Smooth muscle cell (in vitro differentiated cells): ENCODE results near the gene SKP1. TPM values are rescaled to one million over a fixed set of nuclear protein-coding genes. Genes with fewer than 3 reads are reported as not detected.

Experiments used
- DNase-seq: peaks from one replicate; lab custom pipeline; 2025; ENCODE audit not compliant: unreplicated experiment; lab: John Stamatoyannopoulos, UW
- H2AFZ ChIP-seq: fragments of 200-600 bp; sonication (generic); 2 replicates; pipeline ENCODE4 v1.6.0; 2016; ENCODE audit warnings: antibody characterized with exemption, low read depth, mild to moderate bottlenecking
- H3F3A ChIP-seq: fragments of 200-600 bp; sonication (generic); 2 replicates; pipeline ENCODE4 v1.6.0; 2017; ENCODE audit warnings: antibody characterized with exemption, low read depth
- H3K27ac ChIP-seq: fragments of 200-600 bp; sonication (generic); 2 replicates; pipeline ENCODE4 v1.5.1; 2016; ENCODE audit warnings: low read depth, mild to moderate bottlenecking
- H3K27me3 ChIP-seq: fragments of 200-600 bp; sonication (generic); 2 replicates; pipeline ENCODE4 v1.6.1; 2016; ENCODE audit warnings: low read depth, mild to moderate bottlenecking
- H3K36me3 ChIP-seq: fragments of 200-600 bp; sonication (generic); 2 replicates; pipeline ENCODE4 v1.5.1; 2016; ENCODE audit warnings: low read depth
- H3K4me1 ChIP-seq: fragments of 200-600 bp; sonication (generic); 2 replicates; pipeline ENCODE4 v1.5.1; 2016; ENCODE audit warnings: low read depth
- H3K4me2 ChIP-seq: fragments of 200-600 bp; sonication (generic); 2 replicates; pipeline ENCODE4 v1.6.0; 2016; ENCODE audit warnings: mild to moderate bottlenecking
- H3K4me3 ChIP-seq: fragments of 200-600 bp; sonication (generic); 2 replicates; pipeline ENCODE4 v1.5.1; 2016; ENCODE audit warnings: mild to moderate bottlenecking
- H3K79me2 ChIP-seq: fragments of 200-600 bp; sonication (generic); 2 replicates; pipeline ENCODE4 v1.6.0; 2016; ENCODE audit warnings: low read depth, mild to moderate bottlenecking
- H3K9ac ChIP-seq: fragments of 200-600 bp; sonication (generic); 2 replicates; pipeline ENCODE4 v1.6.0; 2016; ENCODE audit warnings: low read depth
- H3K9me3 ChIP-seq: fragments of 200-600 bp; sonication (generic); replicated peaks from 2 replicates; pipeline ENCODE4 v1.5.1; 2016; ENCODE audit warnings: low read depth
- H4K20me1 ChIP-seq: fragments of 200-600 bp; sonication (generic); 2 replicates; pipeline ENCODE4 v1.6.0; 2016; ENCODE audit warnings: low read depth
- CTCF ChIP-seq: fragments of 200-600 bp; sonication (generic); IDR thresholded peaks from 2 replicates; pipeline ENCODE4 v1.5.1; 2017; ENCODE audit warnings: borderline replicate concordance, mild to moderate bottlenecking, antibody characterized with exemption; ENCODE audit not compliant: insufficient read depth, poor library complexity, severe bottlenecking
- WGBS: methylation state at CpG from one replicate; pipeline ENCODE4 v1.1.7; 2016; ENCODE audit warnings: low lambda C conversion rate; 5-methylcytosine and 5-hydroxymethylcytosine counted together
- polyA plus RNA-seq: library from polyadenylated mRNA; unstranded; fragments of >200 nt; fragmentation: Nextera tagmentation; extraction: Ambion mirVana; gene quantifications from 2 replicates; pipeline ENCODE4 v1.2.1, GENCODE V29; 2016
- total RNA-seq: library from RNA; depleted of rRNA; stranded (reverse); fragments of >200 nt; gene quantifications from 2 replicates; pipeline ENCODE4 v1.2.3, GENCODE V29; 2014

SKP1 gene
- total and polyA plus RNA-seq, 2 experiments from 2014 or later, result 620 to 739 TPM

GRCh38 chr5:134110382-134110781 lies 66.4 kb downstream of the SKP1 start:
- Histone ChIP-seq H3K4me1 (no peaks in the 10 kb centered on the region), H3K4me2 (no peak overlapping the region), H3K4me3 (no peak overlapping the region), H3K27me3 (peaks cover 6% of the 10 kb centered on the region), H2AFZ (no peak overlapping the region), H3K36me3 (no peaks in the 10 kb centered on the region), H3K9ac (no peak overlapping the region), H3K79me2 (no peaks in the 10 kb centered on the region), H3F3A (no peaks in the 10 kb centered on the region), H3K27ac (no peak overlapping the region), H3K9me3 (no peaks in the 10 kb centered on the region), H4K20me1 (no peaks in the 10 kb centered on the region)
- 66% methylated on average over 10 of the region's 10 CpGs for WGBS
- TF ChIP-seq CTCF, result no peak
- no peak for DNase-seq

GRCh38 chr5:134107779-134108178 lies 69.0 kb downstream of the SKP1 start:
- no peak overlapping the region for H3K27ac ChIP-seq
- 98% methylated on average over 3 of the region's 3 CpGs for WGBS
- no peak overlapping the region for H2AFZ ChIP-seq
- no peaks in the 10 kb centered on the region for H3K4me1 ChIP-seq
- no peaks in the 10 kb centered on the region for H3K27me3 ChIP-seq
- no peaks in the 10 kb centered on the region for H3K9me3 ChIP-seq
- no peak overlapping the region for H3K4me3 ChIP-seq
- H3K4me2 ChIP-seq, result no peak overlapping the region
- H3K79me2 ChIP-seq, result no peaks in the 10 kb centered on the region
- no peaks in the 10 kb centered on the region for H3F3A ChIP-seq
- DNase-seq, result no peak
- no peaks in the 10 kb centered on the region for H4K20me1 ChIP-seq
- H3K9ac ChIP-seq, result no peak overlapping the region
- TF ChIP-seq CTCF, result no peak
- H3K36me3 ChIP-seq, result no peaks in the 10 kb centered on the region

GRCh38 chr5:134106991-134107701 lies 69.6 kb downstream of the SKP1 start:
- no peak overlapping the region for H3K27ac ChIP-seq
- H3K9me3 ChIP-seq, result no peaks in the 10 kb centered on the region
- H3K36me3 ChIP-seq, result no peaks in the 10 kb centered on the region
- WGBS, result 66% methylated on average over 10 of the region's 10 CpGs
- H3K4me3 ChIP-seq, result no peak overlapping the region
- H4K20me1 ChIP-seq, result no peaks in the 10 kb centered on the region
- no peak overlapping the region for H3K4me2 ChIP-seq
- no peak for DNase-seq
- no peak overlapping the region for H2AFZ ChIP-seq
- no peak for TF ChIP-seq CTCF
- no peaks in the 10 kb centered on the region for H3K27me3 ChIP-seq
- H3F3A ChIP-seq, result no peaks in the 10 kb centered on the region
- H3K79me2 ChIP-seq, result no peaks in the 10 kb centered on the region
- no peaks in the 10 kb centered on the region for H3K4me1 ChIP-seq
- no peak overlapping the region for H3K9ac ChIP-seq
